Activated CD4-positive, CD25-positive, alpha-beta regulatory T cell (primary cell): ENCODE results near the gene FAM222B.
"Not testable (repeated sequence)": the region's sequence is repeated elsewhere in the genome, so short reads cannot be mapped to it uniquely, and the experiment has no call there.

Experiments used
- DNase-seq, 4 experiments: peaks; one replicate each; lab custom pipeline; 2025; lab: John Stamatoyannopoulos, UW

Gene FAM222B

DNA sequence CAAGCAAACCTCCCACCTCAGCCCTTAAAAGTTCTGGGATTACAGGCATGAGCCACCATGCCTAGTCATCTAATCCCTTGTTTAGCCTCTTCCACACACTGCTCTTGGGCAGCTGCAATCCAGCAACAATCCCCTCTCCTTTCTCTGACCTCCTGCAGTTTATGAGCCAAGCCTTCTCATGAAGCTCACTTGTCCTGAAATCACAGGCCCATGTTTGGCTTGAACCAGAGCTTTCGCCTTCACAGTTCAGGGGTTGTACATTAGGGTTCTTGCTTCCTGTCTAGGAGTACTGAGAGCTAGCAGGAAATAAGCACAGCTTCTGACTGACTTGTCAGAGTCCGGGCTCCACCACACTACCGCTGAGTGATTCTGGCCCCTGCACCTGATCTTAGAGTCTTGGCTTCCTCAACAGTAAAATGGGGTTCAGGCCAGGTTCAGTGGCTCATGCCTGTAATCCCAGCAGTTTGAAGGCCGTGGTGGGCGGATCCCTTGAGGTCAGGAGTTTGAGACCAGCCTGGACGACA lies 28.5 kb upstream of the FAM222B start:
- peak in 1 of 4 experiments; percentile 15 for DNase-seq

DNA sequence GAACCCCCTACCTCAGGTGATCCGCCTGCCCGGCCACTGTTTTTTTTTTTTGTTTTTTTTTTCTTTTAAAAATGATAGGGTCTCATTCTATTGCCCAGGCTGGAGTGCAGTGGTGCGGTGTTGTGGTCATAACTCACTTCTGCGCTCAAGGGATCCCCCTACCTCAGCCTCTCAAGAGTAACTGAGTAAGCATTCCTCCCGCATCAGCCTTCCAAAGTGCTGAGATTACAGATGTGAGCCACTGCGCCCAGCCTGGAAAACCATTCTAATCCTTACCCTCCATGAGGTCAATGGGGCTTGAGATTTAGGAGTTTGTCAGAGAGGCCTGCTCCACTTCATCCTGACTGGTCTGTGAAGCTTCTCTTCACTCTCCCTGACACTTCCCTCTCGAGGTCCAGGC lies 24.7 kb upstream of the FAM222B start:
- no peak for DNase-seq

DNA sequence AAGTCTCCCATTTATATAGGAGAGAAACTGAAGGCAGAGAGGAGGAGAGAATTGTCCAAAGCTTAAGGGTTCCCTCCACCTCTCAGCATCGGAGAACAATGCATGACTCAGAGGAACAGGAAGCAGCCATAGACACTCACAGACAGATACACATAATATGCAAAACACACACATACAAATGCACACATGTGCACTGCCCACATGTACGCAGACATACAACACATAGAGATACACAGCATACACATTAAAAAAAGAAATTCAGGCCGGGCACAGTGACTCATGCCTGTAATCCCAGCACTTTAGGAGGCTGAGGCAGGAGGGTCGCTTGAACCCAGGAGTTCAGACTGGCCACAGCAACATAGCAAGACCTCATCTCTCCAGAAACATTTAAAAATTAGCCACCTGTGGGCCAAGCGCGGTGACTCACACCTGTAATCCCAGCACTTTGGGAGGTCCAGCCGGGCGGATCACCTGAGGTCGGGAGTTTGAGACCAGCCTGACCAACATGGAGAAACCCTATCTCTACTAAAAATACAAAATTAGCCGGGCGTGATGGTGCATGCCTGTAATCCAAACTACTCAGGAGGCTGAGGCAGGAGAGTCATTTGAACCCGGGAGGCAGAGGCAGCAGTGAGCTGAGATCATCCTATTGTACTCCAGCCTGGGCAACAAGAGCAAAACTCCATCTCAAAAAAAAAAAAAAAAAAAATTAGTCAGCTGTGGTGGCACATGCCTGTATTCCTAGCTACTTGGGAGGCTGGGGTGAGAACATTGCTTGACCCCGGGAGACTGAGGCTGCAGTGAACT lies 23.6 kb upstream of the FAM222B start:
- no peak for DNase-seq

DNA sequence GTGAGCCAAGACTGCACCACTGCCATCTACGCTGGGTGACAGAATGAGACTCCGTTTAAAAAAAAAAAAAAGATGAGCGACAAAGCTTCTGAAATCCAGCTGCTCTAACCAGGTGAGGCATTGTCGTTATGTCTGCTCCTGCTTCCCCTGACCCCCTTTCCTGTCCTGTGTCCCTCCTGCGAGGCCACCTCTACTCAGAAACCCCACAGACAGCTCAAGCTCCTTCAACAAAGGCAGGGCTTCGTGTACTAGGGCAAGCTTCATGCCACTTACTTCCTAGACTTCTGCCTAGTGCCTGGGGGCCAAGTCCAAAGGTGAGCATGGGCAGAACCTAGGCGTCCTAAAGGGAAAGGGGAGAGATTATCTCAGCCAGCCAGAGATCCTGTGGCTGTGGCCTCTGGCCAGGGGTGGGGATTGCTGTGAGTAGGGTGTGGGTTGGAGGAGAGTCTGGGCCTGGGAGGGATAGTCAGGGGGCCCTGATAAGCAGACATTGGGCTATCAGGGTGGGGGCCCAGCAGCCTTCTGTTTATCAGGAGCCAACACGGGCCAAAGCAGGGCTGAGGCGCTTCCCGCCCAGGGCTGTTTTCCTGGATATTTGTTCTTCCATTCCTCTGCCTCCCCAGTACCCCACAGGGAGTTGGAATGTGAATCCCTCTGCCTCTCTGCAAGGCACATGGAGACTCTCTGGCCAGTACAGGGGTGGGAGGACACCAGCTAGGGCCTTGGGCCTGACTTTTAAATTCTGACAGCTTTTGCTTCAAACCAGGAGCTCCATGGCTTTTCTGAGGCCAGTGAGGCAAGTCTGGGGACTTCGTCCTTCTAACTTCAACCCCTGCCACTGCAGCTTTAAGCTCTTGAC lies 22.6 kb upstream of the FAM222B start:
- DNase-seq: no peak

DNA sequence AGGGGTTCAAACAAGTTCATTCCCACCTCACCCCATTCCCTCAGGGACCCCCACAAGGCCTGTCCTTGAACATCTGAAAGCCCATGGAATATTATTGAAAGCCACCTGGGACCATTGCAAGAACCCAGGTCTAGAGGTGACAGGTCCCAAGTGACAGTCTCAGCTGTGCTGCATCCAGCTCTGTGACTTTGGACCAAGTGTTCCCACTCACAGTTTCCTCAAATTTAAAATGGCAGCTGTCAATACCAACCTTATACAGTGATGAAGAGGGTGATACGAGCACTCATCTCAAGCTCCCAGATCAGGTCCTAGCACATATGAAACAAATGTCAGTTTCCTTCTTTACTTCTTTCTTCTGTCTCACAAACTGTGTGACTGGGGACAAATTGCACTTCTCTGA lies 21.4 kb upstream of the FAM222B start:
- DNase-seq: no peak

DNA sequence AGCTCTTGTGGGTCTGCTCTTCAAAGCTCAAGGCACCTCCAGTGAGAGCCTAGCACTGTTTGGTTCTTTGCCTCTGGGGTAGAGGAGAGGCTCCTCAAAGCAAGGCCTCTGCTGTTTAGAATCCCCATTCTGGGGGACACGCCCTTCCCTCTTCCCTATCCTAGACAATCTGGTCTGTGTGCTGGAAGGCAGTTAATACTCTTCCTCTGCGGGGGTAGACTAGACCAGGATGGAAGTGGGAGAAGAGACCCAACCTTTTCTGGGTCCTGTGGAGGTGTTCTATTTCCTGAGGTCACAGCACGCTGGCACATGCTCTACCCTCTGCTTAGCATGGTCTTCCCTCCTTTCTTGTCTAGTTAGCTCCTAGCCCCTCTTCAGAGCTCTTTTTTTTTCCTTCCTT lies 20.0 kb upstream of the FAM222B start:
- no peak for DNase-seq

DNA sequence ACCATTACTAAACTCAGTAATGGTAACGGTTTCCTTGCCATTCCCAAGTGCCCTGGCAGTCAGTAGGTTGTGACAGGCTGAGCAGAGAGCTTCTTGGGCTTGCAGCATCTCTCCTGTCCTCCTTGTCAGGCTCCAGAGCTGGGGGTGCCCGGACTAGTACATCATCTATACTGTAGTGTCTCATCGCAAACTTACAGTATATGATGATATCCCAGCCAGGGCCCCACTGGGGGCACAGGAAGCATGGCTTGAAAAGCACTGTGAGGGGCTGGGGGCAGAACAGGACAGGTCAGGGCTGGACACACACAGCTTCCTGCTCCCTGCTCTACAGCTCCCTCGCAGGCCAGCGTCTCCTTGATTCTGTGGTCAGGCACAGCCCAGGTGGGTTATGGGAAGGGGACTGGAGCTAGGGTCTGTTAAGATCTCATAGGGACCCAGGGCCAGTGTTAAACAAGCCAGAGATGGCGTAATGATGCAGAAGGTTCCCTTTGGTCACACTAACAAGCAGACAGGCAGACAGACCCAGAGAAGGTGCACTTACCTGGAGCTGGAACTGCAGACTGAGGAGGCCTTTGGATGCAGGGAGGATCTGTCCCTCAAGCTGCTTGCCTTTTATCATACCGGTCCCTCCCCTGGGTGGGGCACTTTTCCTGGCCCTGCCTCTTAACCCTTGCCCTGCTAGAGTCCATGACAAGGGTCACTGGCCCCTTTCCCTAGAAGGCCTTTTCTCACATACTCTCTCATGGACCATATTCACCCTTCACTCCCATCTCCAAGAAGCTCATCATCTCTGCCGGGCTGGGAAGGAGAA lies 19.0 kb upstream of the FAM222B start:
- no peak for DNase-seq

DNA sequence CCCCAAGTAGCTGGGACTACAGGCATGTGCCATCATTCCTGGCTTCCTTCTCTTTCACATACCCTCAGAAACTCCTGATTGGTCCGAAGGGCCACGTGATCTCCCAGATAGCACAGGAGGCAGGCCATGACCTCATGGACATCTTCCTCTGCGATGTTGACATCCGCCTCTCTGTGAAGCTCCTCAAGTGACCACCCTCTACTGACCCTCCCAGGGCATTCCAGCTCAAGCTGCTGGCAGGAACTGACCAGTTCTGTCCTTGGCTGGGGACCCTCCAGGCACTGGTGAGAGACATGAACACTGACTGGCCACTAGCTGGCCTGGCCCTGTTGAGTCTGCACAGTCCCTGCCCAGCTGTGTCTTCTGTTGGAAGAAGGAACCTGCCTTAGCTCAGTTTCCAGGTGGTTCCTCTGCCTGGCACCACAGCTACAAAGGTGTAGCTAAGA lies 17.8 kb upstream of the FAM222B start:
- DNase-seq: no peak

DNA sequence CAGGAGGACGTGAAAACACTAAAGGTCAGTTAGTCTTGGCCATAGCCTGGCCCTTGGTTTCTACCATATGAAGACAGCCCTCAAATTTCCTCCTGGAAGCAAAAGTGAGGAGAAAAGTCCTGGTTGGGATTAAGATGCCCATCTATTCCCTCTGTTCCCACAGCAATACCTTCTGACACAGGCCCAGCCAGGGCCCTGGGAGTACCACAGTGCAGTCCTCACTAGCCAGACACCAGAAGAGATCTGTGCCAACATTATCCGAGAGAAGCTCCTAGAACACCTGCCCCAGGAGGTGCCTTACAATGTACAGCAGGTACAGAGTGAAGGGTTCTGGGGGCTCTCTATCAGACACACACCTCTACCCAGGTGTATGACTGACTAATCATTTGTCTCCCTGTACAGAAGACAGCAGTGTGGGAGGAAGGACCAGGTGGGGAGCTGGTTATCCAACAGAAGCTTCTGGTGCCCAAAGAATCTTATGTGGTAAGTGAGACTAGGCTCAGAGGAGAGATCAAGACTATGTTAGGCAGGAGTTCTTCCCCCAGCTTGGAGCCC lies 16.3 kb upstream of the FAM222B start:
- no peak for DNase-seq

DNA sequence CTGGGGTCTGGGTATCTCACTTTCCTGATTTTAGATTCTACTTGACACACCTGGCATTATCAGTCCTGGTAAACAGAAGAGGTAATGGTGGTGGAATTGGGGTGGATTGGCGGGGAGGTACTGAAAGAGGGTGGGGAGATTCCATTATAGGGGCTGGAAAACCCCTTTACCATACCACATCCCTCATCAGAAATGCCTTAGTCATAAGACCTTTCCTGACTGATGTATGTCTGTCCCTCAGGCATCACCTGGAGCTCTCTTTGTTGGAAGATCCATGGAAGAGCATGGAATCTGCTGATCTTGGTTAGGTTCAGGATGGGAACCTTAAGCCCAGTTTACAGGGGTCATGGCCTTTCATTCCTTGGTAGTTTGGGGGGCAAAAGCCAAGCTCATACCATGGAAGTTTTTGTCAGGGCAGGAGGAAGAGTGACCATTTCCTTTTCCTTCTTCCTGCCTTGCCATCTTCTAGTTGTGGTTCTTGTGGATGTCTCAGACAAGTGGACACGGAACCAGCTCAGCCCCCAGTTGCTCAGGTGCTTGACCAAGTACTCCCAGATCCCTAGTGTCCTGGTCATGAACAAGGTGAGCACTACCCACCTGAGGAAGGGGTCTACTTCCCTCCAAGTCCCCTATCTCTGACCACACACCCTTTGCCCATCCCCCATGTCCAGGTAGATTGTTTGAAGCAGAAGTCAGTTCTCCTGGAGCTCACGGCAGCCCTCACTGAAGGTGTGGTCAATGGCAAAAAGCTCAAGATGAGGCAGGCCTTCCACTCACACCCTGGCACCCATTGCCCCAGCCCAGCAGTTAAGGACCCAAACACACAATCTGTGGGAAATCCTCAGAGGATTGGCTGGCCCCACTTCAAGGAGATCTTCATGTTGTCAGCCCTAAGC lies 15.6 kb upstream of the FAM222B start:
- DNase-seq: no peak

DNA sequence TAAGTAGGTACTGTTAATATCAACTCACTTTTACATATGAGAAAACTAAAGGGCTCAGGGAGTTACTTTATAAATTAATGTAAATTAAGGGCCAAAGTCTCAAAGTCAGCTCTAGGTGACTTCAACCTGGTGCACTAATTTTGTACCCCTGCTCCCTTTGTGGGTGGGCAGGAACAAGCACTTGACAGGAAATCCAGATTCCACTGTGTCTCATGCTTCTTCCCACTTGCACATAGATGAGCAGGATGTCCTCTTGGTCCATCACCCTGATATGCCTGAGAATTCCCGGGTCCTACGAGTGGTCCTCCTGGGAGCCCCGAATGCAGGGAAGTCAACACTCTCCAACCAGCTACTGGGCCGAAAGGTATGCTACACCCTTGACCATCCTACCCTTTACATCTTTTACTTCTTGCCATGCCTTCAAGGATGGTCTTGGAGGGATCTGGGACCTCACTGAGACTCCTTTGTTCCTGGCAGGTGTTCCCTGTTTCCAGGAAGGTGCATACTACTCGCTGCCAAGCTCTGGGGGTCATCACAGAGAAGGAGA lies 13.5 kb upstream of the FAM222B start:
- no peak for DNase-seq

DNA sequence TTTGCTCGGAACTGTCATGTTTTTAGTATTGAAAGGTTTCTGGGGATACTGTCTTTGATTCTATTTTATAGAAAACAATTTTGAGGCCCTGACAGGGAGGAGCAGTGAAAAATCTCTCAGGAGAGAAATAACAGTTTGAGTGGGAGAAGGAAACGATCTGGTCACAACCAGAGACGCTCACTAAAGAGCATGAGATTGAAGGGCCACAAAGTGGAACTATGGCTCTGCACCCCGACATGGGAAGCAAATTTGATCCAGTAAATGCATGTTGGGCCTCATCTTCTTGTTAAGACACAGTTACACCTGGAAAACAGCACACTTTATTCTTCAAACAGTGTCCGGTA lies 12.7 kb upstream of the FAM222B start:
- no peak for DNase-seq

DNA sequence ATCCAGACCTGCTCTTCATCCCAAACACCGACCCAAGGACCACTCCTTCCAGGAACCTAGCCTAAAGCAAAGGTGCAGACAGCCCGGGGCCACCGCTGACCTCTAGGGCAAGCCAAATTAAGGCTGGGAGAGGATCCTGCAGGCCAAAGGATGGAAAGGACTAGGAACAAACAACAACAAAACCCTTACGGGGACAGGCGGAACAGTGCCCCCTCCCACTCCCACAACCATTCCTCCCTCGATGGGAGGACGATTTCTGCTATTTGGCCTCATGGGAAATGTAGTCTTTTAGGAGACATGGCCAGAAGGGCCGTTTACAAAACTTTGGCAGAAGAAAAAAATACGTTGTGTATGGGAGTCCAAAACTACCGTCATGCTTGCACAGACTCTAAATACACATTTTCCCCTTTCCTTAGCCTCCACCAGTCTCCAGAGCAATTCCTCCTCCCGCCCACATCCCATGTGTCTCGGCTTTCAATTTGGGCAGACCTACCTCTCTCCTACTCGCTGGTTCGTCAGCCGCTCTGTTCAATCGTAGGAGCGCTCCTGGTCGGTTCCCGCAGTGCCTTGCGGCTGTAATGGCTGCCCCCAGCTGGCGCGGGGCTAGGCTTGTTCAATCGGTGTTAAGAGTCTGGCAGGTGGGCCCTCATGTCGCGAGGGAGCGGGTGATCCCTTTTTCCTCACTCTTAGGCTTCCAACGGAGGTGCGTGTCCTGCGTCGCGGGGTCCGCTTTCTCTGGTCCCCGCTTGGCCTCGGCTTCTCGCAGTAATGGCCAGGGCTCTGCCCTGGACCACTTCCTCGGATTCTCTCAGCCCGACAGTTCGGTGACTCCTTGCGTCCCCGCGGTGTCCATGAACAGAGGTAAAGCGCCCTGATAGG lies 12.1 kb upstream of the FAM222B start, which contains the start of gene ERAL1:
Gene ERAL1, plus strand, starts transcription at position 560 of the 879 bp plus-strand sequence. Its CDS starts 19 bp downstream, at position 579.
- peak; percentile 60 to 66 (median 64) for DNase-seq

DNA sequence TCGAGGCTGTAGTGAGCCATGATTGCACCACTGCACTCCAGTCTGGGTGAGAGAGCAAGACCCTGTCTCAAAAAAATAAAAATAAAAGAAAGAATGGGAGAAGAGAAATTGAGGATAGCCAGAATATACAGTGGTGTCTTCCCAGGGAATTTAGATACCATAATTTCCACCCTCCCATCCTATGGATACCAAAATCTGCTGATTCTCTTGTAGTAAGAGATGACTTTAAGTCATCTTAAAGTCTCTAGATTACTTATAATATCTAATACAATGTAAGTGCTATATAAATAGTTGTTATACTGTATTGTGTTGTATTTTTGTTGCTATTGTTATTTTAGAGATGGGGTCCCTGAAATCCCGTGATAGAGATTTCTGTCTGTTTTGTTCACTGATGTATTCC lies 10.7 kb upstream of the FAM222B start:
- DNase-seq: no peak

DNA sequence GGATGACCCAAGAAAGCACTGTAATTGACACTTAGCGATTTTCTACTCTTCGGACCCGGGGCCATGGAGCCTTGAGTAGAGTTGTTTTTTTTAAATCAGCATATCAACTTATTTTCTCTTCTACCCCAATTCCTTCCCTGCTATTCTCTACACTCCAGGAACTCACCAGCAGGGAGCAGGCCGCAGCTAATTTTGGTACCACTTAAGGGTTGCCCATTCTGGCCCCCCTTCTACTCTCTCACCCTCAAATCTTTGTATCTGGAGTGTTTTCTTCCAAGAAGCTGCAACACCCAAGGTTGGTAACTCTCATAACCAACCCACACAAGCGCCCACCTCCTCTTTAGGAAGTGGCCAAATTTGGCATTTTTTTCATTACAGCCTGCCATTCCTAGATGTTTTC lies 6.7 kb upstream of the FAM222B start:
- DNase-seq: no peak

DNA sequence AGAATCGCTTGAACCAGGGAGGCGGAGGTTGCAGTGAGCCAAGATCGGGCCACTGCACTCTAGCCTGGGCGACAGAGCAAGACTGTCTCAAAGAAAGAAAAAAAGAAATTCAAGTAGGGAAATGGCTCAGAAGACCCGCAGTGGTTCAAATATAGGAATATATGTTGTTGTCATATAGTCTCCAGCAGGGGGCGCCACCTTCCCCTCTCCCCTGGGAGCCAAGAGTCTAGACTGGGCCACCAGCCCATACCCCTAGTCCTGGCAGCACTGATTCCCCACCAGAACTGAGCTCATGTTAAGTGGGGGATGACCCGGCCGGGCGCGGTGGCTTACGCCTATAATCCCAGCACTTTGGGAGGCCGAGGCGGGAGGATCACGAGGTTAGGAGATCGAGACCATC lies 6.1 kb upstream of the FAM222B start:
- DNase-seq: peak in 3 of 4 experiments; percentile 25 to 32 (median 29)

DNA sequence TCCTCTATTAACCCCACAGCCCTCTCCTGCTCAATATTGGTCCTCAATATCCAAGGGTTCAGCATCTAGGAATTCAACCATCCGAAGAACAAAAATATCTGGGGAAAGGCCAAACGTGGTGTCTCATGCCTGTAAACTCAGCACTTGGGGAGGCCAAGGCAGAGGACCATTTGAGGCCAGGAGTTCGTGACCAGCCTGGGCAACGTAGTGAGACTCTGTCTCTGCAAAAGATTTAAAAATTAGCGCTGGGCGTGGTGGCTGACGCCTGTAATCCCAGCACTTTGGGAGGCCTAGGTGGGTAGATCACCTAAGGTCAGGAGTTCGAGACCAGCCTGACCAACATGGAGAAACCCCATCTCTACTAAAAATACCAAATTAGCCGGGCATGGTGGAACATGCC lies 4.1 kb upstream of the FAM222B start:
- not testable (repeated sequence) for DNase-seq

DNA sequence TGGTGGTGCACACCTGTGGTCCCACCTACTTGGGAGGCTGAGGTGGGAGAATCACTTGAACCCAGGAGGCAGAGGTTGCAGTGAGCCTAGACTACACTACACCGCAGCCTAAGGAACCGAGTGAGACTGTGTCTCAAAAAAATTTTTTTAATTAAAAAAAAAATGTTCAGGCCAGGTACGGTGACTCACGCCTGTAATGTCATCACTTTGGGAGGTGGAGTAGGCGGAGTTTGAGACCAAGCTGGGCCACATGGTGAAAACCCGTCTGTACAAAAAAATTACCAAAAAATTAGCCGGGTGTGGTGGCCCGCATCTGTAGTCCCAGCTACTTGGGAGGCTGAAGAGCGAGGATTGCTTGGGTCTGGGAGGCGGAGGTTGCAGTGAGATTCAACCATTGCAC lies 3.6 kb upstream of the FAM222B start:
- DNase-seq: no peak

DNA sequence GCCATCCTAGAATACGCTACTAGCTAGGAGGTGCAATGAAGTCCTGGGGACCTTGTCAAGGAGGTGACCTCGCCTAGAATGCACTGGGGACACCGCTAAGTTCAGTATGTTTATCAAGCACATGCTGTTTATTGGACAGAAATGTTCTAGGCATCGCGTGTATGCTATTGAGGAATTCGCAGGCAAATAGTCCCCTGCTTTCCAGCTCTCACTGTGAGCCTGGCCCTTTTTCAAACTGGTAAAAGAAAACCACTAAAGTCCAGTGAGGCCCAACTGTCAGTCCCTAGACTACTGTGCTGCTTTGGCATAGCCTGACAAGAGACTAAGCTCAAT lies 1.2 kb upstream of the FAM222B start:
- DNase-seq: no peak

DNA sequence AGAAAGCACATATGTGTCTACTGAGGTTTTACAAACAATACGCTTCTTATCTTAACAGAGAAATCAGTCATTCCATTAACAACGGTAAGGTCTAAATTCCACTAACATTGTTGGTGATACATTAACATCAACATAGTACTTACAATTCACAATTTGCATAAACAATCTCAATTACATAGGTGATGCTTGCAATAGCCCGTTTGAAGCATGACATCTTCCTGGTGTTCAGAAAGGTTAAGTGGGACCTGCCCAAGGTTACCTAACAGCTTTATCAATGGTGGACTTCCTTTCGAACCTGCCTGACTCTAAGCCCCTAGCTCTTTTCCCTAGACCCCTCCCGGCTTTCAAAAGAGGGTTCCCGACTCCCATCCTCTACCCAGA lies 699 bp downstream of the FAM222B start:
- DNase-seq: no peak
